Measurements from ENCODE around the gene PKN2. TPM values are rescaled to one million over a fixed set of nuclear protein-coding genes. Genes with fewer than 3 reads are reported as not detected.

Gene PKN2
- total RNA-seq, 4 donors from 2014 or later: 14.9 to 18.6 (median 17.0) TPM

DNA sequence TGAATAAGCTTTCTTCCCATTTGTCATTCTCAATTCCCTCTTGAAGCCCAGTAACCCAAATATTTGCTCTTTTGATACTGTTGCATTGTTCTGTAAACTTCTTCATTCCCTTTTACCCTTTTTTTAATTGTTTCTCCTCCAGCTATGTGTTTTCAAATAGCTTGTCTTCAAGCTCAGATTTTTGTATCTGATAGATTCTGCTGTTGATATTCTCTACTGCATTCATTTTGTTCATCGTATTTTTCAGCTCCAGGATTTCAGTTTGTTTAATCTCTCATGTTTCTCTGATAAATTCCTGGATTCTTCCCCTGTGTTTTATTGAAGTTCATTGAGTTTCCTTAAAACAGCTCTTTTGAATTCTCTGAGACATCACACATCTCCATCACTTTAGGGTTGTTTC is 51.8 kb downstream of the PKN2 start:
- Histone ChIP-seq H3K27ac (no peak overlapping the region), H3K4me3 (no peak overlapping the region), H3K4me1 (peaks cover 16 to 22% of the 10 kb centered on the region in 2 donors), H3K27me3 (no peaks in the 10 kb centered on the region), H3K36me3 (no peaks in the 10 kb centered on the region), H3K9me3 (no peaks in the 10 kb centered on the region)
- ATAC-seq (no peak), DNase-seq (no peak)
- in situ Hi-C loops (cut with MboI; ENCODE audit: low sequenced_read_pairs in 4 of 4): no loop called here
- intact Hi-C loops (cut with DNase I; ENCODE audit: low total_unique reads): no loop called here
- TF ChIP-seq POLR2A (IDR thresholded peaks at IDR 0.05): no peak
- TF ChIP-seq, protein P1, sequence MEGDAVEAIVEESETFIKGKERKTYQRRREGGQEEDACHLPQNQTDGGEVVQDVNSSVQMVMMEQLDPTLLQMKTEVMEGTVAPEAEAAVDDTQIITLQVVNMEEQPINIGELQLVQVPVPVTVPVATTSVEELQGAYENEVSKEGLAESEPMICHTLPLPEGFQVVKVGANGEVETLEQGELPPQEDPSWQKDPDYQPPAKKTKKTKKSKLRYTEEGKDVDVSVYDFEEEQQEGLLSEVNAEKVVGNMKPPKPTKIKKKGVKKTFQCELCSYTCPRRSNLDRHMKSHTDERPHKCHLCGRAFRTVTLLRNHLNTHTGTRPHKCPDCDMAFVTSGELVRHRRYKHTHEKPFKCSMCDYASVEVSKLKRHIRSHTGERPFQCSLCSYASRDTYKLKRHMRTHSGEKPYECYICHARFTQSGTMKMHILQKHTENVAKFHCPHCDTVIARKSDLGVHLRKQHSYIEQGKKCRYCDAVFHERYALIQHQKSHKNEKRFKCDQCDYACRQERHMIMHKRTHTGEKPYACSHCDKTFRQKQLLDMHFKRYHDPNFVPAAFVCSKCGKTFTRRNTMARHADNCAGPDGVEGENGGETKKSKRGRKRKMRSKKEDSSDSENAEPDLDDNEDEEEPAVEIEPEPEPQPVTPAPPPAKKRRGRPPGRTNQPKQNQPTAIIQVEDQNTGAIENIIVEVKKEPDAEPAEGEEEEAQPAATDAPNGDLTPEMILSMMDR (IDR thresholded peaks at IDR 0.05 in 4 of 5, conservative IDR thresholded peaks at IDR 0.05 in 1 of 5): no peak

DNA sequence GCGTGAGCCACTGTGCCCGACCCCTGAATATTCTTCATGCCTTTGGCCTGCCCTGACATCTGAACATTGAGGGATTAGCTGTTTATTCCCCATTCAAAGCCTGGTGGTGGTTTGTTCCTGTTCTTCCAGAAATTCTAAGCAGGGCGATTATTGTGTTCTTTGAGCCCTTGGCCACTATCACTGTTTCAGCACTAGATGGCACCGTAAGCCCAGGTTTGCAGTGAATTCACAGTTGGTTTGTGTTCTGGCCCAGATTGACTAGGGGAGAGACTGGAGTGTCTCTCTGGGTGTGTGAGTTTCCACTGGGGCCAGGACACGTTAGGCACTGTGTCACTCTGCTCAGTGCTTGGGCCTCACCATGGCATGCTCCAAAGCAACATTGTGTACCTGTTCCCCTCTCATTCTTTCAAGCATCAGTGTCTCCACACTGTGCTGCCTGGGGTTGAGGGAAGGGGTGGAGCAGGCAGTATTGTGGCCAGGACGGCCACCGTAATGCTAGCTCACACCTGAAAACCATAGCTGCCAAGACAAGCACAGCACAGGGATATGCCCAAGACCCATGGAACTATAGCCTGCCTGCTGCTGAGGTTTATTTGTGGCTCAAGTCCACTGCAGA is 52.7 kb downstream of the PKN2 start:
- intact Hi-C loops (cut with DNase I; ENCODE audit: low total_unique reads): no loop called here
- no peak for DNase-seq
- Histone ChIP-seq H3K4me3 (no peak overlapping the region), H3K27ac (no peak overlapping the region), H3K9me3 (no peaks in the 10 kb centered on the region), H3K36me3 (no peaks in the 10 kb centered on the region), H3K4me1 (peaks cover 10 to 14% of the 10 kb centered on the region in 2 donors), H3K27me3 (no peaks in the 10 kb centered on the region)
- peak in 1 of 2 donors; percentile 41 for ATAC-seq
- no peak for TF ChIP-seq POLR2A (IDR thresholded peaks at IDR 0.05)
- TF ChIP-seq, protein P1 (IDR thresholded peaks at IDR 0.05 in 4 of 5, conservative IDR thresholded peaks at IDR 0.05 in 1 of 5): peak in 4 of 5 experiments; percentile 10 to 37 (median 20)
- in situ Hi-C loops (cut with MboI; ENCODE audit: low sequenced_read_pairs in 4 of 4): no loop called here

DNA sequence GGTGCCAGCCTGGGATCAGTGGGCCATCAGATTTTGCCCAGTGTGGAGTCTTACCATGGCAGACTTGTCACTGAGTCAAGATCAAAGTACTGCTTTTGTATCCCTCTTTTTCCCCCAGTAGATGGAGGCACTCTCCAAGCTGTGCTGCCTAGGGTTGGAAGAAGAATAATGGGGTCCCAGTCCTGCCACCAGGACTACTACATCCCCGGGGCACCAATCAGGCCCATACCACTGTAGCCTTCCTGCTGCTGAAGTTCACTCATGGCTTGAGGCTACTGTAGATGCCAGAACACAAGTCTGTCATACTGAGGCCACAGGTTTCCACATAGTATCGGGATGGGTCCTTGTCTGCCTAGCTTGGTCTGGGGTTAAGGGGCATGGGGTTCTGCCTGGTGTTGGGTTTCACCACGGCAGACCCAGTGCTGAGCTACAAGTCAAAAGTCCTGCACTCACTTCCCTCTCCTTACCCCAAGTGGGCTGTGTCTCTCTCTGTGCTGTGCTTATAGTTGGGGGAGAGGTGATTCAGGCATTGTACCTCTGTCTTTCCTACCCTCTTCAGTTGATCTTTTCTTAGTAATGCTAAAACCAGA is 53.4 kb downstream of the PKN2 start:
- no peaks in the 10 kb centered on the region for H3K27me3 ChIP-seq
- intact Hi-C loops (cut with DNase I; ENCODE audit: low total_unique reads): no loop called here
- H3K36me3 ChIP-seq: no peaks in the 10 kb centered on the region
- H3K9me3 ChIP-seq: no peaks in the 10 kb centered on the region
- H3K4me1 ChIP-seq: peaks cover 3 to 8% of the 10 kb centered on the region in 2 donors
- no peak for TF ChIP-seq POLR2A (IDR thresholded peaks at IDR 0.05)
- TF ChIP-seq, protein P1 (IDR thresholded peaks at IDR 0.05 in 4 of 5, conservative IDR thresholded peaks at IDR 0.05 in 1 of 5): no peak
- no peak overlapping the region for H3K4me3 ChIP-seq
- in situ Hi-C loops (cut with MboI; ENCODE audit: low sequenced_read_pairs in 4 of 4): no loop called here
- no peak for DNase-seq
- no peak for ATAC-seq
- H3K27ac ChIP-seq: no peak overlapping the region

DNA sequence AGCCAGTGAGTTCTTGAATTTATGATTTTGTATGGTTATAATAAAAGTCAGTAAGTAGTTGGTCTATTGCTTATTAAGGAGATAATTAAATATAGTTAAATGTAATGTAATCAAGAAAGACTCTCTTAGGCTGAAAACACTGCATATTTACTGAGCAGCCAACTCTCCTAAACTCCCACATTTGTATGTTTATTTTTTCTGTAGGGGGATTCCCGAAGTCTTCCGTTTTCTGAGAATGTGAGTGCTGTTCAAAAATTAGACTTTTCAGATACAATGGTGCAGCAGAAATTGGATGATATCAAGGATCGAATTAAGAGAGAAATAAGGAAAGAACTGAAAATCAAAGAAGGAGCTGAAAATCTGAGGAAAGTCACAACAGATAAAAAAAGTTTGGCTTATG is 56.7 kb downstream of the PKN2 start:
- Histone ChIP-seq H3K4me3 (no peak overlapping the region), H3K27me3 (no peaks in the 10 kb centered on the region), H3K4me1 (peaks cover 3 to 8% of the 10 kb centered on the region in 2 donors), H3K9me3 (no peaks in the 10 kb centered on the region), H3K27ac (no peak overlapping the region), H3K36me3 (no peaks in the 10 kb centered on the region)
- intact Hi-C loops (cut with DNase I; ENCODE audit: low total_unique reads): no loop called here
- no peak for DNase-seq
- ATAC-seq: no peak
- no peak for TF ChIP-seq POLR2A (IDR thresholded peaks at IDR 0.05)
- TF ChIP-seq, protein P1 (IDR thresholded peaks at IDR 0.05 in 4 of 5, conservative IDR thresholded peaks at IDR 0.05 in 1 of 5): no peak
- in situ Hi-C loops (cut with MboI; ENCODE audit: low sequenced_read_pairs in 4 of 4): no loop called here

All from gastrocnemius medialis (tissue), 4 donors.